Fibroblast of villous mesenchyme (primary cell): ENCODE data around the gene GXYLT2. TPM values are rescaled to one million over a fixed set of nuclear protein-coding genes. Genes with fewer than 3 reads are reported as not detected.

ENCODE experiments used
- DNase-seq: peaks from one replicate; pipeline ENCODE4 v3.0.0-alpha.2; 2010; ENCODE audit warnings: low read depth
- H3K4me3 ChIP-seq: 2 replicates; pipeline ENCODE4 v1.5.1; 2011; ENCODE audit warnings: low read depth, mild to moderate bottlenecking, low read length
- total RNA-seq: library from RNA; depleted of rRNA; stranded (reverse); fragments of >200 nt; gene quantifications from 2 replicates; pipeline ENCODE4 v1.2.3, GENCODE V29; 2012
- TF ChIP-seq, protein P1 (sequence below): IDR thresholded peaks from 2 replicates; pipeline ENCODE4 v1.5.1; 2012; ENCODE audit warnings: low read depth, mild to moderate bottlenecking, low read length; ENCODE audit not compliant: insufficient read depth

The GXYLT2 gene
- total RNA-seq, 1 donor: 18.1 TPM

DNA sequence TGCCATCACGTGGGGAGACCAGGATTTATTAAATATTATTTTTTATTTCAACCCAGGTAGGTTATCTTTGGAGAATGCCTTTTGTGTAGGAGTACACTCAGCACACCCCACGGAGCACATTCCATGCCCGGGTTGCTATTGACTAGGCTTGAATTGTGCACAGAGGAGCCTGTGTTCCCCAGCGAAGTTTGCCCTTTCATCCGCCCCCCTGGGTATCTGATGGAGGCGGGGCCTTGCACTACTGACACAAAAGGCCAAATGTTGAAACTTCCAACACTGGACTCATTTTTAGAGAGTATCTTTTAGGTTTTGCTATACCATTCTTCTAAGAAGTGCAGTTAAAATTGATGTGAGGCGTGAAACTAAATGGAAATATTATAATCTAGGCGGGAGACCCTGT, 69.5 kb downstream of the GXYLT2 start:
- no peak for DNase-seq
- TF ChIP-seq, protein P1, sequence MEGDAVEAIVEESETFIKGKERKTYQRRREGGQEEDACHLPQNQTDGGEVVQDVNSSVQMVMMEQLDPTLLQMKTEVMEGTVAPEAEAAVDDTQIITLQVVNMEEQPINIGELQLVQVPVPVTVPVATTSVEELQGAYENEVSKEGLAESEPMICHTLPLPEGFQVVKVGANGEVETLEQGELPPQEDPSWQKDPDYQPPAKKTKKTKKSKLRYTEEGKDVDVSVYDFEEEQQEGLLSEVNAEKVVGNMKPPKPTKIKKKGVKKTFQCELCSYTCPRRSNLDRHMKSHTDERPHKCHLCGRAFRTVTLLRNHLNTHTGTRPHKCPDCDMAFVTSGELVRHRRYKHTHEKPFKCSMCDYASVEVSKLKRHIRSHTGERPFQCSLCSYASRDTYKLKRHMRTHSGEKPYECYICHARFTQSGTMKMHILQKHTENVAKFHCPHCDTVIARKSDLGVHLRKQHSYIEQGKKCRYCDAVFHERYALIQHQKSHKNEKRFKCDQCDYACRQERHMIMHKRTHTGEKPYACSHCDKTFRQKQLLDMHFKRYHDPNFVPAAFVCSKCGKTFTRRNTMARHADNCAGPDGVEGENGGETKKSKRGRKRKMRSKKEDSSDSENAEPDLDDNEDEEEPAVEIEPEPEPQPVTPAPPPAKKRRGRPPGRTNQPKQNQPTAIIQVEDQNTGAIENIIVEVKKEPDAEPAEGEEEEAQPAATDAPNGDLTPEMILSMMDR: no peak

DNA sequence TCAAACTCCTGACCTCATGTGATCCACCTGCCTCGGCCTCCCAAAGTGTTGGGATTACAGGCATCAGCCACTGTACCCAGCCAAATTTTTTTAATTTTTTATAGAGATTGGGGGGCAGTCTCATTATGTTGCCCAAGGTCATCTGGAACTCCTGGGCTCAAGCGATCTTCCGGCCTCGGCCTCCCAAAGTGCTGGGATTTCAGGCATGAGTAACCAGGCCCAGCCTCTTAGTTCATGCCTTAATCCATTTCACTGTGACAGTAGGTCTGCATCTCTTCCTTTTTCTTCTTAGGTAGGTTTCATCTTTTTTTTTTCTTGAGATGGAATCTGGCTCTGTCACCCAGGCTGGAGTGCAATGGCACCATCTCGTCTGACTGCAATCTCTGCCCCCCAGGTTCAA, 71.5 kb downstream of the GXYLT2 start:
- DNase-seq: no peak
- TF ChIP-seq, protein P1: no peak
- H3K4me3 ChIP-seq: no peak overlapping the region

More for the DNA sequence above, 69.5 kb downstream of the GXYLT2 start:
- H3K4me3 ChIP-seq: no peak overlapping the region

DNA sequence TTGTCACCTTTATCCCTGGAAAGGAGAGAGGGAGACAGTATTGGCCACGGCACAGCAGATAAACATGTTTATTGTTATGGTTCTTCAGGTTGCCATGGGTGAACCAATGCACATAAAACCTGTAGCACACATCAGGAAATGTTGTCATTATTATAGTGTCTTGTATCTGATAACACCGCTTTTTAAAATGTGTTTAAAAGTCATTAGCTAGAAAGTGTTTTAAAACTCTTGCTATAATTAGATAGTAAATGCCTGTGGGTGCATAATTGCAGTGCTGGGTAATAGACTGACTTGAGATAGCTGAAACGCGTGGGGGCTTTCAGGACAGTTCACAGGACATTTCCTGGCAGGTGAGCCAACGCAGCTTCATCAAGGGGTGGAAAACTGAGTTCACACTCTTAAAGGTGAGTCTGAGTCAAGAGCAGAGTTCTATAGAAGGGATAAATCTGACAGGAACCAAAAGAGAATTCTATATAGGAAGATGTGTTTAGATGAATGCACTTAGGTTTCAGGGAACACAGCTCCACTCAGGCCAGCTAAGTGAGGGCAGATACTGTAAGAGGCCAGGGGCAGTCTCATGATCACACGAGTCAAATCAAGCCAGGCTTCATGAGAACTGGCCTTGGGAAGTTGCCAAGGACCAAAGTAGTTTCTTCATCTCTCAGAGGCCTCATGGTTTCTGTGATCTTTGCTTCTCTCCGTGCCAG, 73.1 kb downstream of the GXYLT2 start:
- no peak overlapping the region for H3K4me3 ChIP-seq
- DNase-seq: peak; percentile 92
- TF ChIP-seq, protein P1: no peak

DNA sequence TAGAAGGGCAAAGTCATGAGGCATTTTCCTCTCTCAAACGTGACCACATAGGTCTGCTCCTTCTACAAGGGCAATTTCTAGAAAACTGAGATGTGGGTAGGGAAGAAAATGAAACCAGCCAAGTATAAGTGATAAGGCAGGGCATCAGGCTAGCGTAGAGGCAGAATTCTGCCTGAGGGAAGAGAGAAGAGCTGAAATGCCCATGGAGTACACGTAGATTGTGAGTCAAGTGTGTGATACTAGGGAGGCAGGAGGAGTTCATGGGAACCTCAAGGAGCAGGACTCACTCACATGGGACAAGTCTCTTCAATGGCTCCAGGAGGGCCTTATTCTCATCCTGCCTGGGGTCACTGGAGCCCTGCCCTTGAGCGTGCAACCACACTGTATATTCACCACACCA, 73.9 kb downstream of the GXYLT2 start:
- no peak for DNase-seq
- H3K4me3 ChIP-seq: no peak overlapping the region
- TF ChIP-seq, protein P1: no peak

DNA sequence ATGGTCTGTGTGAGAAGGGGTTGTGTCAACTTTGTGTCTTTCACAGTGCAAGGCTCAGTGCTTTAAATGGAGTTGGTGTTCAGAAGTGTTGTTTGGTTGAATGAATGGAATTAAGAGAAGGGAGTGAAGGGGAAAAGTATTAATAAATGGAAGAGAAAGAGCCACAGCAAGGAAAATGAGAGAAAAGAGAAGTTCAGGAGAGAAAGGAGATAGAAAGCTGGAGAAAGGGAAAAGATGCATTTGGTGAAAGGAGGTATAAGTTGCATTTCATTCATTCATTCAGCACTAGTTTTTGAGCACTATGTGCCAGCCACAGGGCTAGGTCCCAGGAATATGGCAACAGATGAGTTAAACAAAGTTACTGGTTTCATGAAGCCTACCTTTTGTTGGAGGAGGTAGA, 74.5 kb downstream of the GXYLT2 start:
- H3K4me3 ChIP-seq: no peak overlapping the region
- TF ChIP-seq, protein P1: no peak
- no peak for DNase-seq

DNA sequence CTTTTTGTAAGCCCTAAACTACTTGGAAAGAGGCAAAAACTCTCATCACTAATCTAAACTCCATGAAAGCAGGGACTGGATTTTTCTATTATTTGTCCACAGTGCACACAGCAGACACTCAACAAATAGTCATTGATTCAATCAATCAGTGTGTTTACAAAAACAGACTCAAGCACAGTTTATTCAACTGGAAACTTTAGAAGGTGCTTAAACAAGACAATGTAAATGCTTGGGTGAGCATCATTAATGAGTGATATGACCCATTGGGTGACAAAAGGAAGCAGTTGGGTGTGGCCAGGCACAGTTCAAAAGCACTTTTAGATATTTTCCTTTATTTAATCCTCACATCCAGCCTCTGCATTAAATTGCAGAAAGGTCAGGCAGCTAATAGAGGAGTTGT, 76.8 kb downstream of the GXYLT2 start:
- DNase-seq: no peak
- TF ChIP-seq, protein P1: no peak
- no peak overlapping the region for H3K4me3 ChIP-seq

DNA sequence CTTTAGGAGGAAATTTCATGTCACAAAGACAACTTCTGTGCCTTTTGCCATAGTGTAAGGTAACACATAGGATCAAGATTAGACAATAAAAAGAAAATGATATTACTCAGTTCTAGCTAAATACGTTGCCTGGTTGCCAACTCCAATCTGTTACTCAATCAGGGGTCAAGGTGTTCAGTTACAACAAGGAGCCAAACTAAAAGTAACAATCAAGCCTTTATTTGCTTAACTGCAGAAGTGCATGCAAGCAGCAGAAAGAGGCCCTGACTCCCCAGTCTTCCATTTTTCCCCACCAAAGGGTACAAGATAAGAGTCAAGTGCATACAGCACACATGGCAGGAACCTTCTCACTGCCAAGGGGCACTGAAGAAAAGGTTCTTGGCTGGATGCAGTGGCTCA, 80.4 kb downstream of the GXYLT2 start:
- no peak for DNase-seq
- TF ChIP-seq, protein P1: no peak
- H3K4me3 ChIP-seq: no peak overlapping the region
